ENCODE measurements around the gene NEB. TPM values are rescaled to one million over a fixed set of nuclear protein-coding genes. Genes with fewer than 3 reads are reported as not detected.
"Not testable (repeated sequence)": the region's sequence is repeated elsewhere in the genome, so short reads cannot be mapped to it uniquely, and the experiment has no call there.

The NEB gene
- polyA plus RNA-seq, 5 donors, result 5.7 to 47.5 (median 9.6) TPM

- no peak for DNase-seq
Observed at GRCh38 chr2:151760139-151760650, 25.9 kb upstream of the NEB start.

- DNase-seq, result no peak
Observed at GRCh38 chr2:151758744-151759143, 24.5 kb upstream of the NEB start.

- DNase-seq, result no peak
Observed at GRCh38 chr2:151757861-151758260, 23.6 kb upstream of the NEB start.

GRCh38 chr2:151756820-151757219 is 22.5 kb upstream of the NEB start:
- DNase-seq, result no peak

- DNase-seq, result no peak
Observed at GRCh38 chr2:151754253-151754897, 20.1 kb upstream of the NEB start.

GRCh38 chr2:151753540-151753939 is 19.3 kb upstream of the NEB start:
- no peak for DNase-seq

- not testable (repeated sequence) for DNase-seq
Observed at GRCh38 chr2:151745261-151745660, 11.0 kb upstream of the NEB start.

GRCh38 chr2:151730262-151730975 is 3.9 kb downstream of the NEB start:
- no peak for DNase-seq

GRCh38 chr2:151729837-151730236 is 4.4 kb downstream of the NEB start:
- DNase-seq, result no peak

GRCh38 chr2:151729415-151729811 is 4.9 kb downstream of the NEB start:
- DNase-seq, result no peak

- DNase-seq, result no peak
Observed at GRCh38 chr2:151728804-151729414, 5.4 kb downstream of the NEB start.

GRCh38 chr2:151727593-151728552 is 6.4 kb downstream of the NEB start:
- no peak for DNase-seq

- DNase-seq, result no peak
Observed at GRCh38 chr2:151721161-151721560, 13.1 kb downstream of the NEB start.

- no peak for DNase-seq
Observed at GRCh38 chr2:151720521-151720920, 13.8 kb downstream of the NEB start.

- no peak for DNase-seq
Observed at GRCh38 chr2:151718796-151719195, 15.5 kb downstream of the NEB start.

GRCh38 chr2:151718247-151718646 is 16.0 kb downstream of the NEB start:
- no peak for DNase-seq

- DNase-seq, result no peak
Observed at GRCh38 chr2:151716721-151717120, 17.6 kb downstream of the NEB start.

GRCh38 chr2:151713291-151713903 is 20.9 kb downstream of the NEB start:
- DNase-seq, result no peak

- no peak for DNase-seq
Observed at GRCh38 chr2:151711025-151711424, 23.3 kb downstream of the NEB start.

GRCh38 chr2:151708788-151709187 is 25.5 kb downstream of the NEB start:
- DNase-seq, result no peak

GRCh38 chr2:151707857-151708256 is 26.4 kb downstream of the NEB start:
- no peak for DNase-seq

All from right lung (tissue), 5 donors.